Neural progenitor cell (in vitro differentiated cells): Measurements from ENCODE around the gene KCNQ1. TPM values are rescaled to one million over a fixed set of nuclear protein-coding genes. Genes with fewer than 3 reads are reported as not detected.

Experiments
- DNase-seq: peaks from one replicate; pipeline ENCODE4 v3.0.0-alpha.2; 2016; ENCODE audit warnings: low spot score
- H2AFZ ChIP-seq: fragments of 200-600 bp; sonication (generic); replicated peaks from 2 replicates; pipeline ENCODE4 v1.6.1; 2016; ENCODE audit warnings: antibody characterized with exemption
- H3F3A ChIP-seq: fragments of 200-600 bp; sonication (generic); 2 replicates; pipeline ENCODE4 v1.6.1; 2016; ENCODE audit warnings: antibody characterized with exemption, low read depth
- H3K27ac ChIP-seq: fragments of 200-600 bp; sonication (generic); 2 replicates; pipeline ENCODE4 v1.5.1; 2016; ENCODE audit warnings: mild to moderate bottlenecking
- H3K27me3 ChIP-seq: fragments of 200-600 bp; sonication (generic); 2 replicates; pipeline ENCODE4 v1.6.1; 2016; ENCODE audit warnings: mild to moderate bottlenecking, moderate library complexity
- H3K36me3 ChIP-seq: fragments of 200-600 bp; sonication (generic); 2 replicates; pipeline ENCODE4 v1.5.1; 2016
- H3K4me1 ChIP-seq: fragments of 200-600 bp; sonication (generic); 2 replicates; pipeline ENCODE4 v1.6.1; 2016; ENCODE audit warnings: mixed run types
- H3K4me2 ChIP-seq: fragments of 200-600 bp; sonication (generic); 2 replicates; pipeline ENCODE4 v1.6.1; 2016
- H3K4me3 ChIP-seq: fragments of 200-600 bp; sonication (generic); 2 replicates; pipeline ENCODE4 v1.5.1; 2016
- H3K79me2 ChIP-seq: fragments of 200-600 bp; sonication (generic); 2 replicates; pipeline ENCODE4 v1.6.1; 2016; ENCODE audit warnings: low read depth
- H3K9ac ChIP-seq: fragments of 200-600 bp; sonication (generic); 2 replicates; pipeline ENCODE4 v1.6.1; 2016
- H3K9me3 ChIP-seq: fragments of 200-600 bp; sonication (generic); 2 replicates; pipeline ENCODE4 v1.5.1; 2016; ENCODE audit warnings: low read depth
- H4K20me1 ChIP-seq: fragments of 200-600 bp; sonication (generic); 2 replicates; pipeline ENCODE4 v1.6.1; 2016; ENCODE audit warnings: low read depth
- H3K27ac Mint-ChIP-seq: 3 replicates; pipeline ENCODE4 v1.8.0; 2021; ENCODE audit warnings: mixed read lengths
- H3K27me3 Mint-ChIP-seq: 2 replicates; pipeline ENCODE4 v1.8.0; 2022; ENCODE audit warnings: low read depth, mild to moderate bottlenecking, inconsistent platforms, moderate library complexity, mixed read lengths; ENCODE audit not compliant: insufficient read depth
- H3K36me3 Mint-ChIP-seq: 3 replicates; pipeline ENCODE4 v1.8.0; 2021; ENCODE audit warnings: mixed read lengths
- H3K4me1 Mint-ChIP-seq: 3 replicates; pipeline ENCODE4 v1.8.0; 2021; ENCODE audit warnings: mixed read lengths
- H3K4me3 Mint-ChIP-seq: 3 replicates; pipeline ENCODE4 v1.8.0; 2021; ENCODE audit warnings: mild to moderate bottlenecking, moderate library complexity, mixed read lengths
- H3K9me3 Mint-ChIP-seq: 3 replicates; pipeline ENCODE4 v1.8.0; 2020; ENCODE audit warnings: mixed read lengths
- CTCF ChIP-seq: fragments of 200-600 bp; sonication (generic); IDR thresholded peaks from 2 replicates; pipeline ENCODE4 v1.5.1; 2017; ENCODE audit warnings: antibody characterized with exemption, mild to moderate bottlenecking
- EZH2 ChIP-seq: fragments of 200-600 bp; sonication (generic); IDR thresholded peaks from 2 replicates; pipeline ENCODE4 v1.6.1; 2017; ENCODE audit warnings: antibody characterized with exemption, mild to moderate bottlenecking, moderate library complexity
- EZH2phosphoT487 ChIP-seq: fragments of 200-600 bp; sonication (generic); IDR thresholded peaks from 2 replicates; pipeline ENCODE4 v1.6.1; 2017; ENCODE audit warnings: antibody characterized with exemption
- total RNA-seq: library from RNA; depleted of rRNA; stranded (reverse); fragments of >200 nt; gene quantifications from 2 replicates; pipeline ENCODE4 v1.2.3, GENCODE V29; 2015; ENCODE audit warnings: low replicate concordance

KCNQ1 gene
- total RNA-seq, 1 donor from 2014 or later = 0.11 TPM

DNA sequence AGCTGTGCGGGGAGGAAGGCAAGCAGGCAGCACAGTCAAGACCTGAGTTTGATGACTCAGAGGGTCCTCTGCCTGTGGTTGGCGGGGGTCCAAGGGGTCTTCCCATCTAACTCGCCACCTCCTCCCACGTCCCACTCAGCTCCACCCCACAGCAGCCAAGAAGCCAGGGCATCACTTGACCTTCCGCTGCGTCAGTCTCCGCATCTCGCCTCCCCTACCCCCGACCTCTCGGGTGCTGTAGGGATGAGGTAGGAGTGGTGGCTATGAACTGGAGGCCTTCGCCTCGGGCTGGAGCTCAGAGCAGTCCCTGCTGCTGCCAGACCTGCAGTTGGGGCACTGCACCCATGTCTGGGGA is 350.1 kb downstream of the KCNQ1 start:
- no peak overlapping the region for H3K9ac ChIP-seq
- Mint-ChIP-seq H3K9me3 (peaks cover 11% of the 10 kb centered on the region), H3K27ac (no peak overlapping the region), H3K36me3 (peaks cover 6% of the 10 kb centered on the region), H3K4me3 (no peak overlapping the region), H3K27me3 (peaks cover 16% of the 10 kb centered on the region), H3K4me1 (peaks cover 21% of the 10 kb centered on the region)
- H3F3A ChIP-seq = no peaks in the 10 kb centered on the region
- peaks cover 3% of the 10 kb centered on the region for H3K4me1 ChIP-seq
- H3K27ac ChIP-seq = no peak overlapping the region
- no peaks in the 10 kb centered on the region for H3K79me2 ChIP-seq
- no peaks in the 10 kb centered on the region for H3K9me3 ChIP-seq
- H3K36me3 ChIP-seq = no peaks in the 10 kb centered on the region
- H2AFZ ChIP-seq = no peak overlapping the region
- TF ChIP-seq EZH2phosphoT487 (no peak), CTCF (no peak), EZH2 (no peak)
- no peak overlapping the region for H3K4me3 ChIP-seq
- H4K20me1 ChIP-seq = no peaks in the 10 kb centered on the region
- H3K27me3 ChIP-seq = peaks cover 30% of the 10 kb centered on the region
- no peak overlapping the region for H3K4me2 ChIP-seq
- no peak for DNase-seq

GRCh38 chr11:2795491-2795991 is 350.7 kb downstream of the KCNQ1 start:
- Histone ChIP-seq H3K4me2 (no peak overlapping the region), H2AFZ (no peak overlapping the region), H3K27ac (no peak overlapping the region), H3K9me3 (no peaks in the 10 kb centered on the region), H3K36me3 (no peaks in the 10 kb centered on the region), H3F3A (no peaks in the 10 kb centered on the region), H3K27me3 (peaks cover 25% of the 10 kb centered on the region), H3K9ac (no peak overlapping the region), H4K20me1 (no peaks in the 10 kb centered on the region), H3K4me1 (peaks cover 3% of the 10 kb centered on the region), H3K4me3 (no peak overlapping the region), H3K79me2 (no peaks in the 10 kb centered on the region)
- DNase-seq = no peak
- Mint-ChIP-seq H3K27ac (no peak overlapping the region), H3K4me3 (no peak overlapping the region), H3K4me1 (peaks cover 21% of the 10 kb centered on the region), H3K36me3 (peaks cover 6% of the 10 kb centered on the region), H3K9me3 (peaks cover 11% of the 10 kb centered on the region), H3K27me3 (peaks cover 16% of the 10 kb centered on the region)
- TF ChIP-seq EZH2phosphoT487 (no peak), EZH2 (no peak), CTCF (no peak)

GRCh38 chr11:2796091-2796490 is 351.3 kb downstream of the KCNQ1 start:
- Histone ChIP-seq H3K4me3 (no peak overlapping the region), H3K9me3 (no peaks in the 10 kb centered on the region), H3K9ac (no peak overlapping the region), H2AFZ (no peak overlapping the region), H3K79me2 (no peaks in the 10 kb centered on the region), H3K27ac (no peak overlapping the region), H3K4me2 (no peak overlapping the region), H4K20me1 (no peaks in the 10 kb centered on the region), H3F3A (no peaks in the 10 kb centered on the region), H3K27me3 (peaks cover 19% of the 10 kb centered on the region), H3K36me3 (no peaks in the 10 kb centered on the region), H3K4me1 (peaks cover 3% of the 10 kb centered on the region)
- Mint-ChIP-seq H3K9me3 (peaks cover 11% of the 10 kb centered on the region), H3K36me3 (peaks cover 6% of the 10 kb centered on the region), H3K27ac (peak overlapping the region; percentile 72), H3K27me3 (peaks cover 16% of the 10 kb centered on the region), H3K4me3 (peak overlapping the region; percentile 36), H3K4me1 (peaks cover 21% of the 10 kb centered on the region)
- DNase-seq = no peak
- no peak for TF ChIP-seq EZH2phosphoT487
- TF ChIP-seq EZH2 = no peak
- no peak for TF ChIP-seq CTCF
